Gastrocnemius medialis (tissue), 4 donors: ENCODE measurements around the gene SLAMF7. TPM values are rescaled to one million over a fixed set of nuclear protein-coding genes. Genes with fewer than 3 reads are reported as not detected.

Experiments
- ATAC-seq, 2 donors: fragments of 150-250 bp; one replicate each; pipeline ENCODE4 v1.9.1; 2016
- DNase-seq, 2 donors: peaks; one replicate each; pipeline ENCODE4 v3.0.0-alpha.2; 2019
- H3K27ac ChIP-seq, 4 donors: fragments of 200-600 bp; sonication (generic); 1 replicate in 1 of 4; 2 replicates in 3 of 4; pipeline ENCODE4 v1.5.1; 2016 to 2018; ENCODE audit warnings: mild to moderate bottlenecking in 2 of 4, moderate library complexity in 1 of 4
- H3K27me3 ChIP-seq, 3 donors: fragments of 200-600 bp; sonication (generic) in 2 of 3; 1 replicate in 1 of 3; 2 replicates in 2 of 3; pipeline versions ENCODE4 v1.5.1 to v1.6.0; 2016 to 2019; ENCODE audit warnings: mild to moderate bottlenecking in 1 of 3, moderate library complexity in 1 of 3
- H3K36me3 ChIP-seq, 2 donors: fragments of 200-600 bp; sonication (generic) in 1 of 2; one replicate each; pipeline ENCODE4 v1.5.1; 2017 to 2018
- H3K4me1 ChIP-seq, 2 donors: fragments of 200-600 bp; sonication (generic) in 1 of 2; one replicate each; pipeline ENCODE4 v1.5.1; 2016 to 2017; ENCODE audit warnings: mild to moderate bottlenecking in 2 of 2
- H3K4me3 ChIP-seq, 4 donors: fragments of 200-600 bp; sonication (generic) in 3 of 4; 1 replicate in 1 of 4; 2 replicates in 3 of 4; pipeline ENCODE4 v1.5.1; 2016 to 2019; ENCODE audit warnings: mild to moderate bottlenecking in 2 of 4
- H3K9me3 ChIP-seq, 3 donors: fragments of 200-600 bp; sonication (generic) in 2 of 3; 1 replicate in 1 of 3; 2 replicates in 2 of 3; pipeline ENCODE4 v1.5.1; 2016 to 2019
- CTCF ChIP-seq, 5 experiments: fragments of 450-650 bp in 3 of 5; fragments of 200-600 bp in 2 of 5; sonication (generic) in 2 of 5; IDR thresholded peaks in 4 of 5; conservative IDR thresholded peaks in 1 of 5; 1 replicate in 4 of 5; 2 replicates in 1 of 5; pipeline ENCODE4 v1.5.1; 2016 to 2019; ENCODE audit warnings: antibody characterized with exemption in 5 of 5, mild to moderate bottlenecking in 3 of 5, moderate library complexity in 3 of 5
- POLR2A ChIP-seq, 2 donors: fragments of 450-650 bp; IDR thresholded peaks; one replicate each; pipeline ENCODE4 v1.6.1; 2017; ENCODE audit warnings: antibody characterized with exemption in 2 of 2, mild to moderate bottlenecking in 2 of 2, moderate library complexity in 2 of 2
- in situ Hi-C, 4 donors: fragments of 200-750 bp; cut with MboI; loops; one replicate each; pipeline versions ENCODE4 v1.15.0 to v1.8.0; 2017; ENCODE audit warnings: low sequenced_read_pairs in 4 of 4
- intact Hi-C: fragments of 100-400 bp; cut with DNase I; formaldehyde crosslinking; loops from one replicate; pipeline ENCODE4 v1.15.1; 2023; ENCODE audit warnings: low total_unique reads
- total RNA-seq, 4 donors: library from RNA; depleted of rRNA; stranded (reverse); fragments of >200 nt; gene quantifications; one replicate each; pipeline versions ENCODE4 v1.1.0 to v1.2.3, GENCODE V29; 2016

Gene SLAMF7
- total RNA-seq, 4 donors from 2014 or later: 0.81 TPM; not detected in 3

- TF ChIP-seq CTCF (IDR thresholded peaks at IDR 0.05 in 4 of 5, conservative IDR thresholded peaks at IDR 0.05 in 1 of 5): no peak
- no peak for TF ChIP-seq POLR2A (IDR thresholded peaks at IDR 0.05)
- in situ Hi-C loops: no loop called here
- ATAC-seq (no peak), DNase-seq (no peak)
- H3K36me3 ChIP-seq: no peaks in the 10 kb centered on the region
- intact Hi-C loops: no loop called here
- no peak overlapping the region for H3K27ac ChIP-seq
- H3K4me3 ChIP-seq: no peak overlapping the region
- no peaks in the 10 kb centered on the region for H3K4me1 ChIP-seq
- H3K9me3 ChIP-seq: no peaks in the 10 kb centered on the region
- H3K27me3 ChIP-seq: no peaks in the 10 kb centered on the region
Observed at GRCh38 chr1:160748181-160748877, 9.3 kb downstream of the SLAMF7 start.

GRCh38 chr1:160748878-160749269 is 9.8 kb downstream of the SLAMF7 start:
- Histone ChIP-seq H3K9me3 (no peaks in the 10 kb centered on the region), H3K4me3 (no peak overlapping the region), H3K36me3 (no peaks in the 10 kb centered on the region), H3K27ac (no peak overlapping the region), H3K27me3 (no peaks in the 10 kb centered on the region), H3K4me1 (no peaks in the 10 kb centered on the region)
- ATAC-seq (no peak), DNase-seq (no peak)
- TF ChIP-seq CTCF (IDR thresholded peaks at IDR 0.05 in 4 of 5, conservative IDR thresholded peaks at IDR 0.05 in 1 of 5) (no peak), POLR2A (IDR thresholded peaks at IDR 0.05) (no peak)
- intact Hi-C loops (no loop called here), in situ Hi-C loops (no loop called here)

GRCh38 chr1:160750608-160751007 is 11.6 kb downstream of the SLAMF7 start:
- intact Hi-C loops: no loop called here
- ATAC-seq: no peak
- no peak overlapping the region for H3K4me3 ChIP-seq
- no peaks in the 10 kb centered on the region for H3K9me3 ChIP-seq
- H3K27ac ChIP-seq: no peak overlapping the region
- DNase-seq: no peak
- no peaks in the 10 kb centered on the region for H3K27me3 ChIP-seq
- in situ Hi-C loops: no loop called here
- no peak for TF ChIP-seq POLR2A (IDR thresholded peaks at IDR 0.05)
- no peak for TF ChIP-seq CTCF (IDR thresholded peaks at IDR 0.05 in 4 of 5, conservative IDR thresholded peaks at IDR 0.05 in 1 of 5)
- no peaks in the 10 kb centered on the region for H3K36me3 ChIP-seq
- no peaks in the 10 kb centered on the region for H3K4me1 ChIP-seq

GRCh38 chr1:160752406-160752805 is 13.4 kb downstream of the SLAMF7 start:
- Histone ChIP-seq H3K27me3 (no peaks in the 10 kb centered on the region), H3K36me3 (no peaks in the 10 kb centered on the region), H3K4me1 (no peaks in the 10 kb centered on the region), H3K9me3 (no peaks in the 10 kb centered on the region), H3K27ac (no peak overlapping the region), H3K4me3 (no peak overlapping the region)
- intact Hi-C loops: no loop called here
- TF ChIP-seq POLR2A (IDR thresholded peaks at IDR 0.05) (no peak), CTCF (IDR thresholded peaks at IDR 0.05 in 4 of 5, conservative IDR thresholded peaks at IDR 0.05 in 1 of 5) (no peak)
- no peak for ATAC-seq
- in situ Hi-C loops: no loop called here
- no peak for DNase-seq

- intact Hi-C loops: no loop called here
- no peak overlapping the region for H3K4me3 ChIP-seq
- no peaks in the 10 kb centered on the region for H3K9me3 ChIP-seq
- no peak for ATAC-seq
- DNase-seq: no peak
- H3K27ac ChIP-seq: no peak overlapping the region
- TF ChIP-seq CTCF (IDR thresholded peaks at IDR 0.05 in 4 of 5, conservative IDR thresholded peaks at IDR 0.05 in 1 of 5) (no peak), POLR2A (IDR thresholded peaks at IDR 0.05) (no peak)
- H3K27me3 ChIP-seq: no peaks in the 10 kb centered on the region
- no peaks in the 10 kb centered on the region for H3K36me3 ChIP-seq
- in situ Hi-C loops: no loop called here
- H3K4me1 ChIP-seq: no peaks in the 10 kb centered on the region
Observed at GRCh38 chr1:160752924-160753323, 13.9 kb downstream of the SLAMF7 start.
